Vagina (tissue), 2 donors: ENCODE data around the gene PIM1. TPM values are rescaled to one million over a fixed set of nuclear protein-coding genes. Genes with fewer than 3 reads are reported as not detected.

Experiments
- DNase-seq, 2 donors: peaks; one replicate each; pipeline ENCODE4 v3.0.0-alpha.2; 2017; ENCODE audit errors: extremely low spot score in 2 of 2
- H3K27ac ChIP-seq: fragments of 200-600 bp; sonication (generic); one replicate; pipeline ENCODE4 v1.5.1; 2019
- H3K27me3 ChIP-seq: fragments of 200-600 bp; sonication (generic); one replicate; pipeline ENCODE4 v1.5.1; 2019
- H3K36me3 ChIP-seq, 2 donors: fragments of 200-600 bp; sonication (generic); one replicate each; pipeline ENCODE4 v1.5.1; 2017 to 2019
- H3K4me1 ChIP-seq: fragments of 200-600 bp; sonication (generic); one replicate; pipeline ENCODE4 v1.5.1; 2019
- H3K4me3 ChIP-seq, 2 donors: fragments of 200-600 bp; sonication (generic); 1 replicate in 1 of 2; 2 replicates in 1 of 2; pipeline ENCODE4 v1.5.1; 2016 to 2019
- H3K9me3 ChIP-seq: fragments of 200-600 bp; sonication (generic); one replicate; pipeline ENCODE4 v1.5.1; 2019
- POLR2A ChIP-seq, 2 donors: fragments of 450-650 bp; IDR thresholded peaks; one replicate each; pipeline ENCODE4 v1.6.1; 2017; ENCODE audit warnings: antibody characterized with exemption in 2 of 2, mild to moderate bottlenecking in 2 of 2, moderate library complexity in 2 of 2
- POLR2AphosphoS5 ChIP-seq, 2 donors: sonication (generic); formaldehyde crosslinking; IDR thresholded peaks; one replicate each; pipeline ENCODE4 v1.9.0; 2017; ENCODE audit warnings: antibody characterized with exemption in 2 of 2, mild to moderate bottlenecking in 2 of 2, low read depth in 1 of 2; ENCODE audit not compliant: insufficient read depth in 1 of 2
- intact Hi-C: fragments of 100-400 bp; cut with DNase I; formaldehyde crosslinking; loops from one replicate; pipeline ENCODE4 v1.15.1; 2023
- total RNA-seq: library from RNA; depleted of rRNA; stranded (reverse); fragments of >200 nt; gene quantifications from one replicate; pipeline ENCODE4 v1.2.3, GENCODE V29; 2016
- TF ChIP-seq, protein P1 (sequence below), 3 experiments: fragments of 450-650 bp in 2 of 3; fragments of 200-600 bp in 1 of 3; sonication (generic) in 1 of 3; IDR thresholded peaks; one replicate each; pipeline ENCODE4 v1.5.1; 2017 to 2019; ENCODE audit warnings: antibody characterized with exemption in 3 of 3, mild to moderate bottlenecking in 2 of 3, moderate library complexity in 2 of 3

The PIM1 gene
- total RNA-seq, 1 donor from 2014 or later, result 74.2 TPM

- Histone ChIP-seq H3K27ac (no peak overlapping the region), H3K4me1 (peaks cover 6% of the 10 kb centered on the region), H3K36me3 (no peaks in the 10 kb centered on the region), H3K4me3 (no peak overlapping the region), H3K9me3 (no peaks in the 10 kb centered on the region), H3K27me3 (no peaks in the 10 kb centered on the region)
- intact Hi-C loops, result no loop called here
- no peak for DNase-seq
- TF ChIP-seq POLR2A (IDR thresholded peaks at IDR 0.05) (no peak), POLR2AphosphoS5 (IDR thresholded peaks at IDR 0.05; ENCODE audit: insufficient read depth in 1 of 2, low read depth in 1 of 2) (no peak)
- TF ChIP-seq, protein P1, sequence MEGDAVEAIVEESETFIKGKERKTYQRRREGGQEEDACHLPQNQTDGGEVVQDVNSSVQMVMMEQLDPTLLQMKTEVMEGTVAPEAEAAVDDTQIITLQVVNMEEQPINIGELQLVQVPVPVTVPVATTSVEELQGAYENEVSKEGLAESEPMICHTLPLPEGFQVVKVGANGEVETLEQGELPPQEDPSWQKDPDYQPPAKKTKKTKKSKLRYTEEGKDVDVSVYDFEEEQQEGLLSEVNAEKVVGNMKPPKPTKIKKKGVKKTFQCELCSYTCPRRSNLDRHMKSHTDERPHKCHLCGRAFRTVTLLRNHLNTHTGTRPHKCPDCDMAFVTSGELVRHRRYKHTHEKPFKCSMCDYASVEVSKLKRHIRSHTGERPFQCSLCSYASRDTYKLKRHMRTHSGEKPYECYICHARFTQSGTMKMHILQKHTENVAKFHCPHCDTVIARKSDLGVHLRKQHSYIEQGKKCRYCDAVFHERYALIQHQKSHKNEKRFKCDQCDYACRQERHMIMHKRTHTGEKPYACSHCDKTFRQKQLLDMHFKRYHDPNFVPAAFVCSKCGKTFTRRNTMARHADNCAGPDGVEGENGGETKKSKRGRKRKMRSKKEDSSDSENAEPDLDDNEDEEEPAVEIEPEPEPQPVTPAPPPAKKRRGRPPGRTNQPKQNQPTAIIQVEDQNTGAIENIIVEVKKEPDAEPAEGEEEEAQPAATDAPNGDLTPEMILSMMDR (IDR thresholded peaks at IDR 0.05), result peak; percentile 35 to 72 (median 72)
These were observed 38.0 kb downstream of the PIM1 start for GRCh38 chr6:37207903-37208456.

DNA sequence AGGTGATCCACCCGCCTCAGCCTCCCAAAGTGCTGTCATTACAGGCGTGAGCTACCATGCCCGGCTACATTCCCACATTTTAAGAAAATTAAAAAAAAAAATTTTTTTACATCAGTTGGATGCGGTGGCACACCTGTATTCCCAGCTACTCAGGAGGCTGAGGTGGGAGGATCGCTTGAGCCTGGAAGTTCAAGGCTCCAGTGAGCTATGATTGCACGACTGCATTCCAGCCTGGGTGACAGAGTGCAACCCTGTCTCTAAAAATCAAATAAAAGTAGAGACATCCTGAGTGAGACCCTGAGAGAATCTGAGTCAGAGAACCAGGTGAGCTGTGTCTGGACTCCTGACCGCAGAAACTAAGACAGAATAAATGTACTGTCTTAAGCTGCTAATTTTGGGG is 38.8 kb downstream of the PIM1 start:
- no peak overlapping the region for H3K4me3 ChIP-seq
- DNase-seq, result no peak
- H3K27me3 ChIP-seq, result no peaks in the 10 kb centered on the region
- H3K4me1 ChIP-seq, result peaks cover 6% of the 10 kb centered on the region
- intact Hi-C loops, result no loop called here
- H3K27ac ChIP-seq, result no peak overlapping the region
- TF ChIP-seq, protein P1 (IDR thresholded peaks at IDR 0.05), result no peak
- TF ChIP-seq POLR2AphosphoS5 (IDR thresholded peaks at IDR 0.05; ENCODE audit: insufficient read depth in 1 of 2, low read depth in 1 of 2) (no peak), POLR2A (IDR thresholded peaks at IDR 0.05) (no peak)
- no peaks in the 10 kb centered on the region for H3K9me3 ChIP-seq
- no peaks in the 10 kb centered on the region for H3K36me3 ChIP-seq

GRCh38 chr6:37209461-37210205 is 39.7 kb downstream of the PIM1 start:
- intact Hi-C loops, result no loop called here
- no peaks in the 10 kb centered on the region for H3K36me3 ChIP-seq
- no peak overlapping the region for H3K27ac ChIP-seq
- H3K4me3 ChIP-seq, result no peak overlapping the region
- H3K9me3 ChIP-seq, result no peaks in the 10 kb centered on the region
- TF ChIP-seq POLR2A (IDR thresholded peaks at IDR 0.05) (no peak), POLR2AphosphoS5 (IDR thresholded peaks at IDR 0.05; ENCODE audit: insufficient read depth in 1 of 2, low read depth in 1 of 2) (no peak)
- TF ChIP-seq, protein P1 (IDR thresholded peaks at IDR 0.05), result no peak
- H3K4me1 ChIP-seq, result peaks cover 6% of the 10 kb centered on the region
- no peaks in the 10 kb centered on the region for H3K27me3 ChIP-seq
- DNase-seq, result no peak

DNA sequence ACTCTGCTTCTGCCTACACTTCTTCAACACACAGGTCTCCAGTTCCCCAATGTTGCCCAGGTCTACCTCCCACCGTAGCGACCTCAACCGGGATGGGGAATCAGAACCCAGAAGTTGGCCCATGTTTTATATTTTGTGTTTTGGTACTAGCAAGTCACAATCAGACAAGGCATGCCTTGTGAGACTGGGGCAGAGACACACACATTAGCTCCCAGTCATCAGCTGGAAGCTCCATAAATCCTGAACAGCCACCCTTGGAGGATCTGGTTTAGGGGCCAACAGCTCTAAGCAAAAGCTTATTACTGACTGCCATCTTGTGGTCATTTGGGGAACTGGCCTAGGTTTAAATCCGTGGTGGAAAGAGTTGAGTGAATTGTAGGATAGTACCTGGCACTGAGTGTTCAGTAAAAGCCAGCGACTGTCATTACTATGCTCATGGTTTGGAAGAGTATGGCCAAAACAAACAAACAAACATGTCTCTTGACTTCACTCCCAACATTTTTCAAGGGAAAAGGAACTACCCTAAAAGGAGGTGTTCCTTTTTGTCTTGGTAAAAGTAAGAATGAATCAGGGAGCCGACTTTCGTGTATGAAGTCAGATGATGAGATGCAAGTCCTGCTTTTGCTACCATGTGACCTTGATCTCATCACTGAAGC is 40.5 kb downstream of the PIM1 start:
- TF ChIP-seq POLR2AphosphoS5 (IDR thresholded peaks at IDR 0.05; ENCODE audit: insufficient read depth in 1 of 2, low read depth in 1 of 2), result peak in 1 of 2 donors; percentile 70
- TF ChIP-seq POLR2A (IDR thresholded peaks at IDR 0.05), result no peak
- TF ChIP-seq, protein P1 (IDR thresholded peaks at IDR 0.05), result peak; percentile 87 to 98 (median 91)
- Histone ChIP-seq H3K4me1 (peaks cover 6% of the 10 kb centered on the region), H3K4me3 (no peak overlapping the region), H3K27ac (peak overlapping the region; percentile 4), H3K27me3 (no peaks in the 10 kb centered on the region), H3K36me3 (no peaks in the 10 kb centered on the region), H3K9me3 (no peaks in the 10 kb centered on the region)
- DNase-seq, result no peak
- intact Hi-C loops, result no loop called here
